Esophagus muscularis mucosa (tissue), 4 donors: ENCODE data around the gene PHYH.
A peak's percentile ranks its signal among the peaks of the same experiment; 100 is the strongest.

Source experiments
- EP300 ChIP-seq: sonication (generic); formaldehyde crosslinking; IDR thresholded peaks from one replicate; pipeline ENCODE4 v1.6.1; 2017; ENCODE audit warnings: antibody characterized with exemption
- POLR2A ChIP-seq: fragments of 450-650 bp; IDR thresholded peaks from one replicate; pipeline ENCODE4 v1.6.1; 2017; ENCODE audit warnings: antibody characterized with exemption, moderate library complexity, mild to moderate bottlenecking, low read depth
- POLR2AphosphoS5 ChIP-seq, 2 donors: sonication (generic); formaldehyde crosslinking; IDR thresholded peaks; one replicate each; pipeline ENCODE4 v1.6.1; 2017; ENCODE audit warnings: antibody characterized with exemption in 2 of 2
- TF ChIP-seq, protein P1 (sequence below), 3 experiments: fragments of 200-600 bp in 2 of 3; fragments of 450-650 bp in 1 of 3; sonication (generic) in 2 of 3; IDR thresholded peaks; one replicate each; pipeline ENCODE4 v1.5.1; 2017 to 2019; ENCODE audit warnings: antibody characterized with exemption in 3 of 3, mild to moderate bottlenecking in 2 of 3, moderate library complexity in 1 of 3

DNA sequence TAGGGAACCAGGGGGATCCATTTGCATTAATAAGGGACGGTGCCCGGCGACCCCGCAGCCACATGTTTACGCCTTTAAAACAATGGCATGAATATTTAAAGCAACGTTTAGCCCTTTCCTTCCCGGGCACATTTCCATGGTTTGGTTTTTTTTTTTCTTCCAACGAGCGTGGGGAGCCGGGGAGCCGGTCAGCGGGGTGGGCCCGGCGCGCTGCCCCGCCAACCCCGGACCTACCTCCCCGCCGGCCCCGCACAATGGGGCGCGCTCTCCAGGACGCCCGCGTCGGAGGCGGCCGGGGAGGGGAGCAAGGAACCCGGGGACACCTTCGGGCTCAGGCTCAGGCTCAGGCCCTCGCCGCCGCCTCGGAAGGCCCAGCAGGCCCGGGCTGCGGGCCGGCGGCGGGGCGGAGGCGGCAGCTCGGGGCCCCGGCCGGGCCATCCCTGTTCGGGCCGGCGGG is 47.2 kb upstream of the PHYH start:
- TF ChIP-seq EP300 (no peak), POLR2A (no peak), POLR2AphosphoS5 (IDR thresholded peaks at IDR 0.05) (peak; percentile 0 to 4)
- TF ChIP-seq, protein P1, sequence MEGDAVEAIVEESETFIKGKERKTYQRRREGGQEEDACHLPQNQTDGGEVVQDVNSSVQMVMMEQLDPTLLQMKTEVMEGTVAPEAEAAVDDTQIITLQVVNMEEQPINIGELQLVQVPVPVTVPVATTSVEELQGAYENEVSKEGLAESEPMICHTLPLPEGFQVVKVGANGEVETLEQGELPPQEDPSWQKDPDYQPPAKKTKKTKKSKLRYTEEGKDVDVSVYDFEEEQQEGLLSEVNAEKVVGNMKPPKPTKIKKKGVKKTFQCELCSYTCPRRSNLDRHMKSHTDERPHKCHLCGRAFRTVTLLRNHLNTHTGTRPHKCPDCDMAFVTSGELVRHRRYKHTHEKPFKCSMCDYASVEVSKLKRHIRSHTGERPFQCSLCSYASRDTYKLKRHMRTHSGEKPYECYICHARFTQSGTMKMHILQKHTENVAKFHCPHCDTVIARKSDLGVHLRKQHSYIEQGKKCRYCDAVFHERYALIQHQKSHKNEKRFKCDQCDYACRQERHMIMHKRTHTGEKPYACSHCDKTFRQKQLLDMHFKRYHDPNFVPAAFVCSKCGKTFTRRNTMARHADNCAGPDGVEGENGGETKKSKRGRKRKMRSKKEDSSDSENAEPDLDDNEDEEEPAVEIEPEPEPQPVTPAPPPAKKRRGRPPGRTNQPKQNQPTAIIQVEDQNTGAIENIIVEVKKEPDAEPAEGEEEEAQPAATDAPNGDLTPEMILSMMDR (IDR thresholded peaks at IDR 0.05), result no peak
